GM20000 (cell line): ENCODE data around the gene MTCH2.
A peak's percentile ranks its signal among the peaks of the same experiment; 100 is the strongest.

Experiments used
- DNase-seq: peaks from one replicate; pipeline ENCODE4 v3.0.0; 2012; ENCODE audit warnings: low spot score
- CTCF ChIP-seq: IDR thresholded peaks from 2 replicates; pipeline ENCODE4 v1.5.1; 2012; ENCODE audit warnings: mild to moderate bottlenecking, control low read depth; ENCODE audit errors: extremely low read depth, missing control alignments

Gene MTCH2

GRCh38 chr11:47611348-47611794, 31.0 kb downstream of the MTCH2 start:
- no peak for TF ChIP-seq CTCF
- DNase-seq, result peak; percentile 37

GRCh38 chr11:47609675-47610074, 32.7 kb downstream of the MTCH2 start:
- DNase-seq, result no peak
- no peak for TF ChIP-seq CTCF

- DNase-seq, result no peak
- no peak for TF ChIP-seq CTCF
These were observed 35.0 kb downstream of the MTCH2 start for GRCh38 chr11:47607380-47607779.

GRCh38 chr11:47606731-47607130, 35.6 kb downstream of the MTCH2 start:
- no peak for DNase-seq
- TF ChIP-seq CTCF, result no peak

GRCh38 chr11:47605921-47606320, 36.4 kb downstream of the MTCH2 start:
- no peak for TF ChIP-seq CTCF
- no peak for DNase-seq

GRCh38 chr11:47603295-47603694, 39.1 kb downstream of the MTCH2 start:
- TF ChIP-seq CTCF, result no peak
- DNase-seq, result no peak

- DNase-seq, result no peak
- no peak for TF ChIP-seq CTCF
These were observed 42.5 kb downstream of the MTCH2 start for GRCh38 chr11:47599902-47600301.
